Astrocyte of the cerebellum (primary cell): Measurements from ENCODE around the gene KIZ.

ENCODE experiments used
- DNase-seq: peaks from one replicate; pipeline ENCODE4 v3.0.0-alpha.2; 2011; ENCODE audit warnings: low read depth
- H3K4me3 ChIP-seq: 2 replicates; pipeline ENCODE4 v1.5.1; 2011; ENCODE audit warnings: mild to moderate bottlenecking, low read depth, low read length, moderate library complexity
- CTCF ChIP-seq: IDR thresholded peaks from 2 replicates; pipeline ENCODE4 v1.5.1; 2012; ENCODE audit warnings: low read length, low read depth, moderate library complexity, mild to moderate bottlenecking; ENCODE audit errors: missing control alignments
- in situ Hi-C: cut with HindIII; loops from 2 replicates; pipeline ENCODE4 v1.10.0; 2017; ENCODE audit warnings: low sequenced_read_pairs

Gene KIZ, protein sequence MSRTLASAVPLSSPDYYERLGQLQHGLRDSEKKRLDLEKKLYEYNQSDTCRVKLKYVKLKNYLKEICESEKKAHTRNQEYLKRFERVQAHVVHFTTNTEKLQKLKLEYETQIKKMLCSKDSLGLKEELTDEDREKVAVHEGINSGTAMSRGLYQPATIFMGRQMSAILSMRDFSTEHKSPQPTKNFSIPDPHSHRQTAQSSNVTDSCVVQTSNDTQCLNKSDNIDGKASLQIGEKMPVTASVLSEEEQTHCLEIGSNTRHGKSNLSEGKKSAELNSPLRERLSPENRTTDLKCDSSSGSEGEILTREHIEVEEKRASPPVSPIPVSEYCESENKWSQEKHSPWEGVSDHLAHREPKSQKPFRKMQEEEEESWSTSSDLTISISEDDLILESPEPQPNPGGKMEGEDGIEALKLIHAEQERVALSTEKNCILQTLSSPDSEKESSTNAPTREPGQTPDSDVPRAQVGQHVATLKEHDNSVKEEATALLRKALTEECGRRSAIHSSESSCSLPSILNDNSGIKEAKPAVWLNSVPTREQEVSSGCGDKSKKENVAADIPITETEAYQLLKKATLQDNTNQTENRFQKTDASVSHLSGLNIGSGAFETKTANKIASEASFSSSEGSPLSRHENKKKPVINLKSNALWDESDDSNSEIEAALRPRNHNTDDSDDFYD

GRCh38 chr20:21125849-21126580, at the start of gene KIZ:
TSS of gene KIZ (plus strand) at chr20:21126082. CDS start at chr20:21126116, 34 bp downstream.
- peak within 1 kb of the TSS; percentile 95 for H3K4me3 ChIP-seq
- in situ Hi-C loops: no loop called here
- peak; percentile 31 for TF ChIP-seq CTCF
- peak; percentile 85 for DNase-seq

GRCh38 chr20:21077809-21078345, 48.0 kb upstream of the KIZ start:
- TF ChIP-seq CTCF: no peak
- H3K4me3 ChIP-seq: no peak overlapping the region
- in situ Hi-C loops: no loop called here
- DNase-seq: no peak

GRCh38 chr20:21082584-21082983, 43.3 kb upstream of the KIZ start:
- TF ChIP-seq CTCF: no peak
- DNase-seq: no peak
- in situ Hi-C loops: no loop called here
- no peak overlapping the region for H3K4me3 ChIP-seq

DNA sequence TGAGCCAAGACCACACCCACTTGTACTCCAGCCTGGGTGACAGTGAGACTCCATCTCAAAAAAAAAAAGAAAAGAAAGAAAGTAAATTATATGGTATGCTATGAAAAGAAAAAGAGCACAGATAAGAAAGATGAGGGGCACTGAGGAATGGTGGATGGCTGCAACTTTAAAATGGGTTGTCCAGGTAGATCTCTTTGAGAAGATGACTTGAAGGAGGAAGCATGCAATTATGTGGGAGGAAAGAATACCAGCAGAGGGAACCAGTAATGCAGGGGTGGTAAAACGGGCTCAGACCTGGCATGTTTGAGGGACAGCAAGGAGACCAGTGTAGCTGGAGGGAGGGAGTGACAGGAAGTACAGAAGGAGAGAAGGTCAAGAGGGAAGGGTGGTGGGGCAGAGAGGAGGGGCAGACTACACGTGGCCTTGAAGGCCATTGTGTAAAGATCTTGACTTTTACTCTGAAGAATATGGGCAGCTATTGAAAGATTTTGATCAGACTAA, 42.0 kb upstream of the KIZ start:
- DNase-seq: no peak
- TF ChIP-seq CTCF: no peak
- no peak overlapping the region for H3K4me3 ChIP-seq
- in situ Hi-C loops: no loop called here

DNA sequence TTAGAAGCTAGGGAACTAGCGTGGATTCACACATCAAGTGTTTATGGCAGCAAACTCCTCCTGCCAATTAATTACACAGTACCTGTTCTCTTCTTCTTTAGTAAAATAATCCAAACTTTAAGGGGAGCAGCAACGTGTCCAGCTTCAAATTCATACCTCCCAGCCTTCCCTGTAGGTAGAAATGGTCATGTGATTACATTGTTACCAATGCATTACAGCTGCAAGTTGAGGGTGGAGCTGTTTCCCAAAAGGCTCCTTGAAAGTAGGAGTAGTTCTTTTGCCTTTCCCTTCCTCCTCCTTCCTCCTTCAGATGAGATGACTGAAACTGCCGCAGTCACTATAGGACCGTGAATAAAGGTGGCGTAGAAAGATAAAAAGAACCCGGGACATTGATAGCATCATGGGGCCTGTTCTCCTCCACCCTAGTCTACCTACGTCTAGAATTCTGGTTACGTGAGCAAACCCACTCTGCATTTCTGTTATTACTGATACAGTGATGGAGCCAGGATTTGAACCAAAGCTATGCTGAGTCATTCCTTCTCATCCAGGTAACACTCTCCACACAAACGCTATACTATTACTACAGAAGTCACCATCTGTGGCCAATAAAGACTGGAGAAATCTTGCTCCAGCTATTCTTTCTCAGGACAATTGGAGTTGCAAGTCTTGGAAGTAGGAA, 37.9 kb upstream of the KIZ start:
- in situ Hi-C loops: no loop called here
- TF ChIP-seq CTCF: no peak
- no peak for DNase-seq
- H3K4me3 ChIP-seq: no peak overlapping the region
